ENCODE measurements around the gene HEATR1. TPM values are rescaled to one million over a fixed set of nuclear protein-coding genes. Genes with fewer than 3 reads are reported as not detected.
"Not testable (repeated sequence)": the region's sequence is repeated elsewhere in the genome, so short reads cannot be mapped to it uniquely, and the experiment has no call there.

HEATR1 gene
- total RNA-seq, 1 donor from 2014 or later, result 9.6 TPM

GRCh38 chr1:236607597-236607996 lies 3.3 kb upstream of the HEATR1 start:
- intact Hi-C loops (cut with DNase I), result loop anchor here (5.0 to 10.0 kb wide), 2 partner anchors 165 to 267 kb away; no protein-coding TSS in a partner anchor
- not testable (repeated sequence) for DNase-seq (ENCODE audit: missing footprints); ATAC-seq

GRCh38 chr1:236604905-236605806 lies 840 bp upstream of the HEATR1 start:
- DNase-seq (ENCODE audit: missing footprints), result no peak
- intact Hi-C loops (cut with DNase I), result loop anchor here (5.0 to 10.0 kb wide), 2 partner anchors 167 to 270 kb away; no protein-coding TSS in a partner anchor
- ATAC-seq, result no peak

- intact Hi-C loops (cut with DNase I), result loop anchor here (10.0 kb wide), 1 partner anchor 273 kb away; no protein-coding TSS in a partner anchor
- no peak for ATAC-seq
These were observed 2.1 kb downstream of the HEATR1 start for GRCh38 chr1:236602171-236602570.

GRCh38 chr1:236590553-236591150 lies 13.7 kb downstream of the HEATR1 start:
- intact Hi-C loops (cut with DNase I), result no loop called here
- ATAC-seq (no peak), DNase-seq (ENCODE audit: missing footprints) (no peak)

More at GRCh38 chr1:236602171-236602570, 2.1 kb downstream of the HEATR1 start:
- no peak for DNase-seq (ENCODE audit: missing footprints)

GRCh38 chr1:236589531-236589930 lies 14.8 kb downstream of the HEATR1 start:
- ATAC-seq (no peak), DNase-seq (ENCODE audit: missing footprints) (no peak)
- intact Hi-C loops (cut with DNase I), result no loop called here

GRCh38 chr1:236581528-236581927 lies 22.8 kb downstream of the HEATR1 start:
- no peak for ATAC-seq
- intact Hi-C loops (cut with DNase I), result no loop called here
- DNase-seq (ENCODE audit: missing footprints), result no peak

- DNase-seq (ENCODE audit: missing footprints); intact Hi-C loops (cut with DNase I); ATAC-seq: not testable (repeated sequence)
These were observed 23.9 kb downstream of the HEATR1 start for GRCh38 chr1:236580404-236580803.

GRCh38 chr1:236578661-236579060 lies 25.7 kb downstream of the HEATR1 start:
- intact Hi-C loops (cut with DNase I), result no loop called here
- no peak for ATAC-seq
- no peak for DNase-seq (ENCODE audit: missing footprints)

GRCh38 chr1:236577041-236577440 lies 27.3 kb downstream of the HEATR1 start:
- ATAC-seq; DNase-seq (ENCODE audit: missing footprints); intact Hi-C loops (cut with DNase I): not testable (repeated sequence)

- DNase-seq (ENCODE audit: missing footprints), result no peak
- no peak for ATAC-seq
- intact Hi-C loops (cut with DNase I), result no loop called here
These were observed 28.3 kb downstream of the HEATR1 start for GRCh38 chr1:236576004-236576403.

GRCh38 chr1:236575523-236575922 lies 28.8 kb downstream of the HEATR1 start:
- ATAC-seq (no peak), DNase-seq (ENCODE audit: missing footprints) (no peak)
- intact Hi-C loops (cut with DNase I), result no loop called here

GRCh38 chr1:236568285-236568894 lies 35.9 kb downstream of the HEATR1 start:
- intact Hi-C loops (cut with DNase I), result no loop called here
- ATAC-seq, result no peak
- DNase-seq (ENCODE audit: missing footprints), result no peak

GRCh38 chr1:236565530-236565929 lies 38.8 kb downstream of the HEATR1 start:
- no peak for DNase-seq (ENCODE audit: missing footprints)
- no peak for ATAC-seq
- intact Hi-C loops (cut with DNase I), result no loop called here

- intact Hi-C loops (cut with DNase I), result no loop called here
- ATAC-seq (no peak), DNase-seq (ENCODE audit: missing footprints) (no peak)
These were observed 42.3 kb downstream of the HEATR1 start for GRCh38 chr1:236561976-236562375.

- intact Hi-C loops (cut with DNase I), result no loop called here
- ATAC-seq (no peak), DNase-seq (ENCODE audit: missing footprints) (no peak)
These were observed 44.0 kb downstream of the HEATR1 start for GRCh38 chr1:236560213-236560771.

GRCh38 chr1:236558846-236559245 lies 45.5 kb downstream of the HEATR1 start:
- intact Hi-C loops (cut with DNase I), result no loop called here
- ATAC-seq, result no peak
- no peak for DNase-seq (ENCODE audit: missing footprints)

GRCh38 chr1:236558081-236558480 lies 46.2 kb downstream of the HEATR1 start:
- DNase-seq (ENCODE audit: missing footprints) (no peak), ATAC-seq (no peak)
- intact Hi-C loops (cut with DNase I), result no loop called here

- ATAC-seq (no peak), DNase-seq (ENCODE audit: missing footprints) (no peak)
- intact Hi-C loops (cut with DNase I), result no loop called here
These were observed 47.7 kb downstream of the HEATR1 start for GRCh38 chr1:236556606-236557005.

- DNase-seq (ENCODE audit: missing footprints) (no peak), ATAC-seq (no peak)
- intact Hi-C loops (cut with DNase I), result no loop called here
These were observed 50.9 kb downstream of the HEATR1 start for GRCh38 chr1:236553370-236553769.
